ENCODE data around the gene ABCA7. TPM values are rescaled to one million over a fixed set of nuclear protein-coding genes. Genes with fewer than 3 reads are reported as not detected.

Gene ABCA7
- polyA plus RNA-seq, 1 donor from 2014 or later: 51.8 TPM

- no peak overlapping the region for H2AFZ ChIP-seq (ENCODE audit: low read depth, low read length)
- no peaks in the 10 kb centered on the region for H3K79me2 ChIP-seq (replicated peaks; ENCODE audit: insufficient read depth, low read length)
- no peaks in the 10 kb centered on the region for H3F3A ChIP-seq (ENCODE audit: insufficient read depth, low read length, poor library complexity, severe bottlenecking)
- no peaks in the 10 kb centered on the region for H3K9me2 ChIP-seq (ENCODE audit: insufficient read depth, low read length)
- H3K27me3 ChIP-seq (ENCODE audit: insufficient read depth, low read depth, low read length): no peaks in the 10 kb centered on the region
- H3K9ac ChIP-seq (ENCODE audit: low read length): no peak overlapping the region
- no peaks in the 10 kb centered on the region for H3K36me3 ChIP-seq (ENCODE audit: insufficient read depth, low read length)
- no peaks in the 10 kb centered on the region for H4K20me1 ChIP-seq (ENCODE audit: insufficient read depth)
- no peak overlapping the region for H3K27ac ChIP-seq (ENCODE audit: low read length)
- H3K9me3 ChIP-seq (ENCODE audit: low read length): no peaks in the 10 kb centered on the region
- TF ChIP-seq CTCF (IDR thresholded peaks at IDR 0.05; ENCODE audit: poor library complexity, severe bottlenecking) (no peak), REST (IDR thresholded peaks at IDR 0.05; ENCODE audit: borderline replicate concordance) (no peak), EP300 (conservative IDR thresholded peaks at IDR 0.05; ENCODE audit: poor library complexity, severe bottlenecking) (no peak), MXI1 (conservative IDR thresholded peaks at IDR 0.05; ENCODE audit: poor library complexity, severe bottlenecking) (no peak), SMC3 (conservative IDR thresholded peaks at IDR 0.05; ENCODE audit: poor library complexity) (no peak), TAF1 (IDR thresholded peaks at IDR 0.05; ENCODE audit: low read depth) (no peak), EZH2 (IDR thresholded peaks at IDR 0.05; ENCODE audit: borderline replicate concordance, insufficient read depth, low read length, poor library complexity, severe bottlenecking) (no peak), POLR2AphosphoS5 (IDR thresholded peaks at IDR 0.05) (no peak), RAD21 (conservative IDR thresholded peaks at IDR 0.05) (no peak)
- H3K4me2 ChIP-seq (ENCODE audit: low read length): no peak overlapping the region
- no peak overlapping the region for H3K4me3 ChIP-seq (ENCODE audit: low read length)
These were observed 39.7 kb downstream of the ABCA7 start for GRCh38 chr19:1079566-1080111.

- Histone ChIP-seq H2AFZ (ENCODE audit: low read depth, low read length) (no peak overlapping the region), H3K4me2 (ENCODE audit: low read length) (no peak overlapping the region), H3K4me3 (ENCODE audit: low read length) (no peak overlapping the region), H3K9me2 (ENCODE audit: insufficient read depth, low read length) (no peaks in the 10 kb centered on the region), H3K27ac (ENCODE audit: low read length) (no peak overlapping the region), H3K9me3 (ENCODE audit: low read length) (no peaks in the 10 kb centered on the region), H3K36me3 (ENCODE audit: insufficient read depth, low read length) (no peaks in the 10 kb centered on the region), H4K20me1 (ENCODE audit: insufficient read depth) (no peaks in the 10 kb centered on the region), H3F3A (ENCODE audit: insufficient read depth, low read length, poor library complexity, severe bottlenecking) (no peaks in the 10 kb centered on the region), H3K27me3 (ENCODE audit: insufficient read depth, low read depth, low read length) (no peaks in the 10 kb centered on the region), H3K79me2 (replicated peaks; ENCODE audit: insufficient read depth, low read length) (no peaks in the 10 kb centered on the region), H3K9ac (ENCODE audit: low read length) (no peak overlapping the region)
- TF ChIP-seq MXI1 (conservative IDR thresholded peaks at IDR 0.05; ENCODE audit: poor library complexity, severe bottlenecking) (no peak), RAD21 (conservative IDR thresholded peaks at IDR 0.05) (no peak), REST (IDR thresholded peaks at IDR 0.05; ENCODE audit: borderline replicate concordance) (no peak), CTCF (IDR thresholded peaks at IDR 0.05; ENCODE audit: poor library complexity, severe bottlenecking) (no peak), TAF1 (IDR thresholded peaks at IDR 0.05; ENCODE audit: low read depth) (no peak), EZH2 (IDR thresholded peaks at IDR 0.05; ENCODE audit: borderline replicate concordance, insufficient read depth, low read length, poor library complexity, severe bottlenecking) (no peak), SMC3 (conservative IDR thresholded peaks at IDR 0.05; ENCODE audit: poor library complexity) (no peak), EP300 (conservative IDR thresholded peaks at IDR 0.05; ENCODE audit: poor library complexity, severe bottlenecking) (no peak), POLR2AphosphoS5 (IDR thresholded peaks at IDR 0.05) (no peak)
These were observed 40.7 kb downstream of the ABCA7 start for GRCh38 chr19:1080360-1081161.
